SK-N-SH (cell line): ENCODE measurements around the gene TSSK2.

Source experiments
- CHD2 ChIP-seq: fragments of 150-350 bp; IDR thresholded peaks from 2 replicates; pipeline ENCODE4 v1.6.1; 2018; ENCODE audit warnings: low read length; ENCODE audit not compliant: partially characterized antibody
- EP300 ChIP-seq, 2 experiments: IDR thresholded peaks; 2 replicates each; pipeline versions ENCODE4 v1.4.0 to v1.6.1; 2012; ENCODE audit warnings: borderline replicate concordance in 1 of 2, low read depth in 1 of 2, low read length in 1 of 2
- EZH2phosphoT487 ChIP-seq: fragments of 200-600 bp; sonication (generic); IDR thresholded peaks from 2 replicates; pipeline ENCODE4 v1.6.1; 2017; ENCODE audit warnings: low read depth, mixed run types, mild to moderate bottlenecking, antibody characterized with exemption, moderate library complexity, borderline replicate concordance
- FOSL2 ChIP-seq: IDR thresholded peaks from 2 replicates; pipeline ENCODE4 v1.4.0; 2012; ENCODE audit warnings: low read depth, mild to moderate bottlenecking, moderate library complexity, borderline replicate concordance
- NFIC ChIP-seq: IDR thresholded peaks from 2 replicates; pipeline ENCODE4 v1.4.0; 2012; ENCODE audit warnings: borderline replicate concordance
- POLR2AphosphoS5 ChIP-seq: IDR thresholded peaks from 2 replicates; pipeline ENCODE4 v1.6.1; 2012; ENCODE audit warnings: low read depth, low read length
- SIN3A ChIP-seq: IDR thresholded peaks from 2 replicates; pipeline ENCODE4 v1.6.1; 2012; ENCODE audit warnings: low read depth, mild to moderate bottlenecking, low read length, moderate library complexity, borderline replicate concordance
- SMC3 ChIP-seq: IDR thresholded peaks from 2 replicates; pipeline ENCODE4 v1.6.1; 2012; ENCODE audit warnings: low read depth, low read length, improper control_type of control experiment
- TEAD4 ChIP-seq: IDR thresholded peaks from 2 replicates; pipeline ENCODE4 v1.4.0; 2012; ENCODE audit warnings: mild to moderate bottlenecking, borderline replicate concordance; ENCODE audit not compliant: insufficient read depth
- TF ChIP-seq, protein P1 (sequence below): fragments of 200-600 bp; sonication (generic); IDR thresholded peaks from 2 replicates; pipeline ENCODE4 v1.6.1; 2017; ENCODE audit warnings: antibody characterized with exemption, mild to moderate bottlenecking, moderate library complexity
- TF ChIP-seq, protein P2 (sequence below): IDR thresholded peaks from 2 replicates; pipeline ENCODE4 v1.6.1; 2012; ENCODE audit warnings: mild to moderate bottlenecking, low read depth, low read length, moderate library complexity
- TF ChIP-seq, protein P3 (sequence below): fragments of 150-350 bp; IDR thresholded peaks from 2 replicates; pipeline ENCODE4 v1.6.1; 2016; ENCODE audit warnings: mild to moderate bottlenecking, low read depth, low read length
- TF ChIP-seq, protein P4 (sequence below): IDR thresholded peaks from 2 replicates; pipeline ENCODE4 v1.4.0; 2012; ENCODE audit warnings: low read depth

- TF ChIP-seq, protein P1, sequence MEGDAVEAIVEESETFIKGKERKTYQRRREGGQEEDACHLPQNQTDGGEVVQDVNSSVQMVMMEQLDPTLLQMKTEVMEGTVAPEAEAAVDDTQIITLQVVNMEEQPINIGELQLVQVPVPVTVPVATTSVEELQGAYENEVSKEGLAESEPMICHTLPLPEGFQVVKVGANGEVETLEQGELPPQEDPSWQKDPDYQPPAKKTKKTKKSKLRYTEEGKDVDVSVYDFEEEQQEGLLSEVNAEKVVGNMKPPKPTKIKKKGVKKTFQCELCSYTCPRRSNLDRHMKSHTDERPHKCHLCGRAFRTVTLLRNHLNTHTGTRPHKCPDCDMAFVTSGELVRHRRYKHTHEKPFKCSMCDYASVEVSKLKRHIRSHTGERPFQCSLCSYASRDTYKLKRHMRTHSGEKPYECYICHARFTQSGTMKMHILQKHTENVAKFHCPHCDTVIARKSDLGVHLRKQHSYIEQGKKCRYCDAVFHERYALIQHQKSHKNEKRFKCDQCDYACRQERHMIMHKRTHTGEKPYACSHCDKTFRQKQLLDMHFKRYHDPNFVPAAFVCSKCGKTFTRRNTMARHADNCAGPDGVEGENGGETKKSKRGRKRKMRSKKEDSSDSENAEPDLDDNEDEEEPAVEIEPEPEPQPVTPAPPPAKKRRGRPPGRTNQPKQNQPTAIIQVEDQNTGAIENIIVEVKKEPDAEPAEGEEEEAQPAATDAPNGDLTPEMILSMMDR, result no peak
- no peak for TF ChIP-seq SMC3
- TF ChIP-seq NFIC, result no peak
- TF ChIP-seq, protein P2, sequence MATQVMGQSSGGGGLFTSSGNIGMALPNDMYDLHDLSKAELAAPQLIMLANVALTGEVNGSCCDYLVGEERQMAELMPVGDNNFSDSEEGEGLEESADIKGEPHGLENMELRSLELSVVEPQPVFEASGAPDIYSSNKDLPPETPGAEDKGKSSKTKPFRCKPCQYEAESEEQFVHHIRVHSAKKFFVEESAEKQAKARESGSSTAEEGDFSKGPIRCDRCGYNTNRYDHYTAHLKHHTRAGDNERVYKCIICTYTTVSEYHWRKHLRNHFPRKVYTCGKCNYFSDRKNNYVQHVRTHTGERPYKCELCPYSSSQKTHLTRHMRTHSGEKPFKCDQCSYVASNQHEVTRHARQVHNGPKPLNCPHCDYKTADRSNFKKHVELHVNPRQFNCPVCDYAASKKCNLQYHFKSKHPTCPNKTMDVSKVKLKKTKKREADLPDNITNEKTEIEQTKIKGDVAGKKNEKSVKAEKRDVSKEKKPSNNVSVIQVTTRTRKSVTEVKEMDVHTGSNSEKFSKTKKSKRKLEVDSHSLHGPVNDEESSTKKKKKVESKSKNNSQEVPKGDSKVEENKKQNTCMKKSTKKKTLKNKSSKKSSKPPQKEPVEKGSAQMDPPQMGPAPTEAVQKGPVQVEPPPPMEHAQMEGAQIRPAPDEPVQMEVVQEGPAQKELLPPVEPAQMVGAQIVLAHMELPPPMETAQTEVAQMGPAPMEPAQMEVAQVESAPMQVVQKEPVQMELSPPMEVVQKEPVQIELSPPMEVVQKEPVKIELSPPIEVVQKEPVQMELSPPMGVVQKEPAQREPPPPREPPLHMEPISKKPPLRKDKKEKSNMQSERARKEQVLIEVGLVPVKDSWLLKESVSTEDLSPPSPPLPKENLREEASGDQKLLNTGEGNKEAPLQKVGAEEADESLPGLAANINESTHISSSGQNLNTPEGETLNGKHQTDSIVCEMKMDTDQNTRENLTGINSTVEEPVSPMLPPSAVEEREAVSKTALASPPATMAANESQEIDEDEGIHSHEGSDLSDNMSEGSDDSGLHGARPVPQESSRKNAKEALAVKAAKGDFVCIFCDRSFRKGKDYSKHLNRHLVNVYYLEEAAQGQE, result no peak
- TF ChIP-seq EP300 (IDR thresholded peaks at IDR 0.05; ENCODE audit: borderline replicate concordance in 1 of 2, low read depth in 1 of 2, low read length in 1 of 2), result no peak
- TF ChIP-seq, protein P3, sequence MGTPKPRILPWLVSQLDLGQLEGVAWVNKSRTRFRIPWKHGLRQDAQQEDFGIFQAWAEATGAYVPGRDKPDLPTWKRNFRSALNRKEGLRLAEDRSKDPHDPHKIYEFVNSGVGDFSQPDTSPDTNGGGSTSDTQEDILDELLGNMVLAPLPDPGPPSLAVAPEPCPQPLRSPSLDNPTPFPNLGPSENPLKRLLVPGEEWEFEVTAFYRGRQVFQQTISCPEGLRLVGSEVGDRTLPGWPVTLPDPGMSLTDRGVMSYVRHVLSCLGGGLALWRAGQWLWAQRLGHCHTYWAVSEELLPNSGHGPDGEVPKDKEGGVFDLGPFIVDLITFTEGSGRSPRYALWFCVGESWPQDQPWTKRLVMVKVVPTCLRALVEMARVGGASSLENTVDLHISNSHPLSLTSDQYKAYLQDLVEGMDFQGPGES, result no peak
- TF ChIP-seq FOSL2, result no peak
- no peak for TF ChIP-seq CHD2
- TF ChIP-seq SIN3A, result no peak
- TF ChIP-seq POLR2AphosphoS5, result no peak
- TF ChIP-seq TEAD4, result no peak
- TF ChIP-seq, protein P4, sequence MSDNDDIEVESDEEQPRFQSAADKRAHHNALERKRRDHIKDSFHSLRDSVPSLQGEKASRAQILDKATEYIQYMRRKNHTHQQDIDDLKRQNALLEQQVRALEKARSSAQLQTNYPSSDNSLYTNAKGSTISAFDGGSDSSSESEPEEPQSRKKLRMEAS, result no peak
- TF ChIP-seq EZH2phosphoT487, result no peak
Measured at GRCh38 chr22:19128946-19129727, 2.0 kb upstream of the TSSK2 start.
